ENCODE results near the gene GUF1. TPM values are rescaled to one million over a fixed set of nuclear protein-coding genes. Genes with fewer than 3 reads are reported as not detected.

GUF1 gene, protein sequence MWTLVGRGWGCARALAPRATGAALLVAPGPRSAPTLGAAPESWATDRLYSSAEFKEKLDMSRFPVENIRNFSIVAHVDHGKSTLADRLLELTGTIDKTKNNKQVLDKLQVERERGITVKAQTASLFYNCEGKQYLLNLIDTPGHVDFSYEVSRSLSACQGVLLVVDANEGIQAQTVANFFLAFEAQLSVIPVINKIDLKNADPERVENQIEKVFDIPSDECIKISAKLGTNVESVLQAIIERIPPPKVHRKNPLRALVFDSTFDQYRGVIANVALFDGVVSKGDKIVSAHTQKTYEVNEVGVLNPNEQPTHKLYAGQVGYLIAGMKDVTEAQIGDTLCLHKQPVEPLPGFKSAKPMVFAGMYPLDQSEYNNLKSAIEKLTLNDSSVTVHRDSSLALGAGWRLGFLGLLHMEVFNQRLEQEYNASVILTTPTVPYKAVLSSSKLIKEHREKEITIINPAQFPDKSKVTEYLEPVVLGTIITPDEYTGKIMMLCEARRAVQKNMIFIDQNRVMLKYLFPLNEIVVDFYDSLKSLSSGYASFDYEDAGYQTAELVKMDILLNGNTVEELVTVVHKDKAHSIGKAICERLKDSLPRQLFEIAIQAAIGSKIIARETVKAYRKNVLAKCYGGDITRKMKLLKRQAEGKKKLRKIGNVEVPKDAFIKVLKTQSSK
- 28.6 and 28.9 TPM in 2 replicates for total RNA-seq (2014; rRNA removed; shearing (Covaris generic))
- 17.4 and 18.7 TPM in 2 replicates for polyA plus RNA-seq (2014; cell fraction: nucleus; rRNA removed)

- peak; percentile 81 for DNase-seq (ENCODE audit: extremely low read depth, low read depth)
Measured at GRCh38 chr4:44678094-44679041, at the start of gene GUF1. TSS of gene GUF1 (plus strand) at chr4:44678420. CDS start at chr4:44678623, 203 bp downstream.

GRCh38 chr4:44629280-44629866 lies 48.8 kb upstream of the GUF1 start:
- DNase-seq (ENCODE audit: extremely low read depth, low read depth), result peak; percentile 54

GRCh38 chr4:44632089-44632488 lies 46.1 kb upstream of the GUF1 start:
- DNase-seq (ENCODE audit: extremely low read depth, low read depth), result no peak

DNA sequence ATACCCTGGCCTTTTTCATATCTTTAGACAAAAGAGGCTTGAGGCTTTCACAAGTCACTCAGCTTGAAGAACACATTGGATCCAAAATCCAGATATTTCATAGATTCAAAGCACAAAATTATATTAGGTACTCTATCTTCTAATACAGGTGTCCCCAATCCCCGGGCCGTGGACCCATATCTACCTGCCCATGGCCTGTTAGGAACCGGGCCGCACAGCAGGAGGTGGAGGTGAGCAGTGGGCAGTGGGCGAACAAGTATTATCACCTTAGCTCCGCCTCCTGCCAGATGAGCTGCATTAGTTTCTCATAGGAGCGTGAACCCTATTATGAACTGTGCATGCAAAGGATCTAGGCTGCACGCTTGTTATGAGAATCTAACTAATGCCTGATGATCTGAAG lies 45.5 kb upstream of the GUF1 start:
- DNase-seq (ENCODE audit: extremely low read depth, low read depth), result no peak

DNA sequence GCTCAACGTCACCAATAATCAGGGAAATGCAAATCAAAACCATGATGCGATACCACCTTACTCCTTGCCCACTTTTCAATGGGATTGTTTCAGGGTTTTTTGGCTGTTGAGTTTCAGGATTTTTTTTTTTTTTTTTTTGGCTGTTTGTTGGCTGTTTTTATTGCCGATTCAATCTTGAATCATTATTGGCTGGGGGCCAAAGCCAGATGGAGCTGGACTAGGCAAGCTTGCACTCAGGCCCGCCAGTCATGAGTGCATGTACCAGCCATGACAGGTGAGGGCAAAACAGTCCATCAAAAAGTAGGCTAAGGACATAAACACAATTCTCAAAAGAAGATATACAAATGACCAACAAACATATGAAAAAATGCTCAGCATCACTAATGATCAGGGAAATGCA lies 40.1 kb upstream of the GUF1 start:
- no peak for DNase-seq (ENCODE audit: extremely low read depth, low read depth)

- no peak for DNase-seq (ENCODE audit: extremely low read depth, low read depth)
Measured at GRCh38 chr4:44646151-44646550, 32.1 kb upstream of the GUF1 start.

DNA sequence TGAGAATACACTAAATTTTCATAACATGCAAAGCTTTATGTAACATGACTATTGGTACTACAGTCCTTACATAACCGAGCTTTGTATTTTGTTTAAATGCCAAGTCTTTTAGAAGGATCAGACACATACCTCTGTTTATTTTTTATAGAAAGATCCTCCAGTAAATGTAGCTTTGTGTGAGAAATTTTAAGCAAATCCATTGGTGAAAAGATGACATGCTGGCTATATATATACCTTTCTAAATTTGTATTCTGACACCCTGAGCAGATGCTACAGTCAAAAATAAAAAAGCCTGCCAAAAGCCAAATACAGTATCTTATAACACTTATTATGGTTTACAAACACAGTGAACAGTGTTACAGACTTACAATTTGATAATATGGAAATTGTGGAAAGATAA lies 26.8 kb upstream of the GUF1 start, which contains the start of gene YIPF7:
Gene YIPF7, minus strand, starts transcription at position 201 of the 400 bp plus-strand sequence. CDS start 1,525 bp downstream, outside the sequence.
- DNase-seq (ENCODE audit: extremely low read depth, low read depth), result no peak

DNA sequence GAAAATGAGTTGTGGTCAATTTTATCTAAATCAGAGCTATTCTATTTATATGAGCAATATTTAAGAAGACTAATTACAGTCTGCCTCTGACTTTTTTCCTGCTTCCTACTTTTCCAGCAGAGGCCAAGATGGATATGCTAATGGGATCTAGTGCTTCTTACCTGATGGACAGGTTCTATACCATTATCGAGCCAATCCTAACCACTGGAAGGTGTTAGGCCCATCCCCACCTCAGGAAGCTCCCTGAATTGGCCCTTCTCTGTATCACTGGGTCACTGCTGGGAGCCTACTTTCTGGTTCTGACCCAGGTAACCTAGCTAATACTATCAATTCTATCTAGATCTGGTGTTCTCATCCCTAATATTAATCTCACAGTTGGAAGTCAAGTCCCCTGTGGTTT lies 26.2 kb upstream of the GUF1 start:
- DNase-seq (ENCODE audit: extremely low read depth, low read depth), result no peak

DNA sequence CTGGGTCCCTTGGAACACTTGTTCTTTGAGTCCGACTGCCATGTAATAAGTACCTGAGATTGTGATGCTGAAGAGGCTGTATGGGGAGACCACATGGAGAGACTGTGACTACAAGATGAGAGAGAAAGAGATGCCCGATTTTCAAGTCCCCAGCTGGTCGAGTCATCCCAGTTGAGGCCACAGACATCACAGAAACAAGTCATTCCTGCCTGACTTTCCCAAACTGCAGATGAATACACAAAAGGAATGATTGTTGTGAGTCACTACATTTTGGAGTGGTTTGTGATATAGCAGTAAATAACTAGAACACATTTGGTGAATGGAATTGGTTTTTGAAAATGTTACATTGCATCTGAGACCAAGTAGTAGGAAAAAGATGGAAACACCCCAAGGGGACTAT lies 17.8 kb upstream of the GUF1 start:
- no peak for DNase-seq (ENCODE audit: extremely low read depth, low read depth)

- DNase-seq (ENCODE audit: extremely low read depth, low read depth), result no peak
Measured at GRCh38 chr4:44661940-44662622, 16.1 kb upstream of the GUF1 start.

GRCh38 chr4:44662623-44663005 lies 15.6 kb upstream of the GUF1 start:
- no peak for DNase-seq (ENCODE audit: extremely low read depth, low read depth)

- DNase-seq (ENCODE audit: extremely low read depth, low read depth), result no peak
Measured at GRCh38 chr4:44663539-44664263, 14.5 kb upstream of the GUF1 start.

DNA sequence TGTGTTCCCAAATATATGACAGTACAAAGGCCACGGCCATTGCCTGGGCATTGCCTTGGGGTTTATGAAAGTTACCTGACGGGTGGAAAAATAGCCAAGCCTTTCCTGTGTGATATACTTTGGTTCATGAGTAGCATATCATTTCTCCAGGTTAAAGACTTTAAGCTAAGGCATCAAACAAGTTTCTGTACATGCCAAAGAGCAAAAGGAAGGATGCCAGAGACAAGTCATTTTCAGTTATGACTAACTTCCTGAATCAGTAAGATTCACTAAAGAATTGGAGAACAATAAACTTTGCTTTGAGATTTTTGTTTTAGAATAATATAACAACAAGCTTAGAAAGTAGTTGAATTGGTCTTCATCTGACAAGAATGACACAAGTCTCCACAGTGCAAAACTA lies 9.7 kb upstream of the GUF1 start:
- DNase-seq (ENCODE audit: extremely low read depth, low read depth), result no peak

- DNase-seq (ENCODE audit: extremely low read depth, low read depth), result no peak
Measured at GRCh38 chr4:44670506-44671199, 7.6 kb upstream of the GUF1 start.

DNA sequence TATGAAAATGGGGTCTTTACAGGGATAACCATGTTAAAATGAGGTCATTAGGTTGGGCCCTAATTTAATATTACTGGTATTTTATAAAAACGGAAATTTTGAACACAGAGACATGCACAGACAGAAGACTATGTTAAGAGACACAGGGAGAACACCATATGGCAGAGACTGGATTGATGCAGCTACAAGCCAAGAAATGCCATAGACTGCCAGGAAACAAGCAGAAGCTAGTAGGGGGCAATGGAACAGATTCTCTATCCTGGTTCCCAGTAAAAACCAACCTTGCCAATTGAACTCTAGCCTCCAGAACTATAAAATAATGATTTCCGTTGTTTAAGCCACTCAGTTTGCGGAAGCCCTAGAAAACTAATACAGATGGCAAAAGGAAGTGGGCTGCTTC lies 6.6 kb upstream of the GUF1 start:
- no peak for DNase-seq (ENCODE audit: extremely low read depth, low read depth)

- no peak for DNase-seq (ENCODE audit: extremely low read depth, low read depth)
Measured at GRCh38 chr4:44674471-44674870, 3.7 kb upstream of the GUF1 start.

GRCh38 chr4:44675366-44675765 lies 2.9 kb upstream of the GUF1 start:
- no peak for DNase-seq (ENCODE audit: extremely low read depth, low read depth)

GRCh38 chr4:44679060-44679459 lies 840 bp downstream of the GUF1 start:
- no peak for DNase-seq (ENCODE audit: extremely low read depth, low read depth)

DNA sequence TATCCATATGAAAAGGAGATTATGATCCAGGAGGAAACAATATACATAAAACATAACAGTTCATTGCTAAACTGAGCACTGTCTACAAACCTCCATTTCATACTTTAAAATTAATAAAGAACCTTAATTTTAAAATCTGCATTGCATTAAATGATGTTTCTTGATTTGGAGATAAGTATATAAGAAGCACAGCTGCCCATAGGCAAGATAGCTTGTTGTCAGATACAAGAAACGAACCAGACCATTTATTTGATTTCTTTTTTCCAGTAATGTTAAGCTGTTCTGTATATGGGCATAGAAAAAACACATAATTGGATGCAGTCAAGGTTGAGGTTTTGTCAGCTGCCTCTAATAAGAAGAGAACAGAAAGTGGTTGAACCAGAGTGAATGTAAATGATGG lies 6.4 kb downstream of the GUF1 start:
- DNase-seq (ENCODE audit: extremely low read depth, low read depth), result no peak

Measured in NCI-H460 (cell line).